Right ventricle myocardium inferior (tissue), 1 donor: ENCODE results near the gene SUPT4H1. TPM values are rescaled to one million over a fixed set of nuclear protein-coding genes. Genes with fewer than 3 reads are reported as not detected.
"Not testable (repeated sequence)": the region's sequence is repeated elsewhere in the genome, so short reads cannot be mapped to it uniquely, and the experiment has no call there.

ENCODE experiments used
- ATAC-seq: fragments of 200-7000 bp; cut with Tn5 transposase; one replicate; pipeline ENCODE4 v1.9.1; 2020; ENCODE audit warnings: mild to moderate bottlenecking, moderate library complexity
- DNase-seq: peaks from one replicate; pipeline ENCODE4 v3.0.0; 2021; ENCODE audit errors: missing footprints
- intact Hi-C: fragments of 100-400 bp; cut with DNase I; formaldehyde crosslinking; loops from one replicate; pipeline ENCODE4 v1.11.0; 2022
- total RNA-seq: library from RNA; stranded (reverse); fragmentation: NEBNext Ultra II Directional; extraction: Animal tissue kit (Norgen Biotek cat#: 25700); gene quantifications from one replicate; pipeline ENCODE4 v1.2.1, GENCODE V29; 2021
- donor health status: DM: no; HTN: yes; CAD: no; lungs with severe emphysema.

SUPT4H1 gene
- total RNA-seq, 1 donor from 2014 or later: 58.2 TPM

DNA sequence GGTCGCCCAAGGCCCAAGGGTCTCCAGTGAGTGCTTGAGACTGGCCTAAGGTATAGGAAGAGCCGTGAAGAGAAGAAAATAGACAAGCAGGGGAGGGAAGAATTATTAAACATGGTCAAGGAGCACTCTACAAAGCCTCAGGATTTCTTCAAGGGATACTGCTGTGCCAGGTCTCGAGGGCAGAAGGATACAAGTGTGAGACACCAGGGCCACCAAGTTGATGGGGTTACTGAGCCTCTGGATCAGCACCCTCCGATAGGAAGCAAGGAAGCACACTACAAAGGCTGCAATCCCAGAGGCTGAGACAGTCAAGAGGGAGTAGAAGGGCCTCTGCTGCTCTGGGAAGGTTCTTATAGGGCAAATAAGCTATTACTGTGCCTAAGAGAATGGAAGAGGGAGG, 6.5 kb downstream of the SUPT4H1 start:
- DNase-seq (no peak), ATAC-seq (no peak)
- intact Hi-C loops: no loop called here

DNA sequence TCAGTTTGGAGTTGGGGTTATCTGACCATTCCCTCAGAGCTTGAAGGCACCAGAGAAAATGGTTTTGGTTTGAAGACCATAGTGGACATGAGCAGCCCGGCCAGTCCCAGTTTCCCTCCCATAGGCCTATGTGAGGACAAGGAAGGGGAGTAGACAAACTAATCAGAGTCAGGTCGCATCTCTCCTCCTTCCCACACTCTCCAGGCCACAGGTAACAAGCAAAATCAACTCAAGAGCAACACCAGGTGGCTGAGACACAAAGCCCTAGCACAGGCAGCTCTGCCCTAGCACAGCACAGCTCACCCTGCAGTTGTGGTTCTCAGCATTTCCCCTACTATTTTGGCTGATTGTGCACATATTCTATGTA, 7.2 kb downstream of the SUPT4H1 start:
- intact Hi-C loops: no loop called here
- no peak for ATAC-seq

DNA sequence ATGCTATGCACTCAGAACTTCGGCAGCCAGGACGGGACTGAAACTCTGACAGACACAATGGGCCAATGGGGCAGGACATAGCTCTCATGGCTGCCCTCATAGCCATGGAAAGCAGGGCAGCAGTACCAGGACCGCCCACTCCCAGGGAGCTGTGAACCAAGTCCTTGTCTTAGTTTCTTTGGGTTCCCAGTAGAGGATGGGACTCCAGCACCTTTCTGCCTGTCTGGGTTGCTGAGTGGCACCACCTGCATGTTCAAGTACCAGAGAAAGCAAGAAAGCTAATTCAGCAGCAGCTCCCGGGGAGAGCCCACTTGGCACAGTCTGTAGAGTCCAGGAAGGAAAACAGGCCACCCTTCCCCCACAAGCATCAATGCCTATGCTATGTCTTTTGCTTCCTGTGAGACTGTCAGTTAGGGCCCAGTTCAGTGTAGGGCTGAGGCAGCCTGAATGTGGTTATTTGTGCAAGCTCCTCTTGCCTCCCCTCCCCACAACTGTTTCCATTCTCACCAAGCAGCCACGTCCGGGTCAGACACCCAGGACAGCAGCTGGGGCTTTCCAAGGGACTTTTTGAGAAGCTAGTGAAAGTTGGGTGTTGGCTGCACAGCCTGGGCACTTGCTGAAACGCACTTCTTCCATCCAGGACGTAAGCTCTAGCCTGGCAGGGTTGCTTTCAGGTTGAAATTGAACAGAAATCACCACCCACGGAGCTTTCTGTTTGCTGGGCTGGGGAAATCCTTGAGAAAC, 7.8 kb downstream of the SUPT4H1 start:
- DNase-seq: no peak
- intact Hi-C loops: no loop called here
- ATAC-seq: peak; percentile 56

More for the DNA sequence above, 7.2 kb downstream of the SUPT4H1 start:
- no peak for DNase-seq

GRCh38 chr17:58343131-58343530, 8.9 kb downstream of the SUPT4H1 start:
- intact Hi-C loops: no loop called here
- DNase-seq (no peak), ATAC-seq (no peak)

- ATAC-seq (no peak), DNase-seq (no peak)
- intact Hi-C loops: no loop called here
These were observed 10.0 kb downstream of the SUPT4H1 start for GRCh38 chr17:58341861-58342475.

DNA sequence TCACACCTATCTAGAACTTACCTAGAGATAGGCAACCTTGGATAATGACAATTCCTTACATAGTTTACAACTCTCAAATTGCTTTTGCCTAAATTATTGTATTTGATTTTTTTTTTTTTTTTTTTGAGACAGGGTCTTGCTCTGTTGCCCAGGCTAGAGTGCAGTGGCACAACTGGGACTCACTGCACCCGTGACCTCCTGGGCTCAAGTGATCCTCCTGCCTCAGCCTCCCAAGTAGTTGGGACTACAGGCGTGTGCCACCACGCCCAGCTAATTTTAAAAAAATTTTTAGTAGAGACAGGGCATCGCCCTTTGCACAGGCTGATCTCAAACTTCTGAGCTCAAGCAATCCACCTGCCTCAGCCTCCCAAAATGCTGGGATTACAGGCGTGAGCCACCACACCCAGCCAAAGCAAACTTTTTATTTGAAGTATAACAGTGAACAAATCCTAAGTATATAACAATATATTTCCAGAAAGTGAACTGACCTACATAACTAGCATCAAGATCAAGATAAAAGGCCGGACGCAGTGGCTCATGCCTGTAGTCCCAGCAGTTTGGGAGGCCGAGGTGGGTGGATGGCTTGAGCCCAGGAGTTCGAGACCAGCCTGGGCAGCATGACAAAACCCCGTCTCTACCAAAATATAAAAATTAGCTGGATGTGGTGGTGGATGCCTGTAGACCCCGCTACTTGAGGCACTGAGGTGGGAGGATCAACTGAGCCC, 10.7 kb downstream of the SUPT4H1 start:
- intact Hi-C loops, DNase-seq, ATAC-seq: not testable (repeated sequence)

- no peak for DNase-seq
- intact Hi-C loops: no loop called here
- ATAC-seq: no peak
These were observed 11.6 kb downstream of the SUPT4H1 start for GRCh38 chr17:58340405-58340876.

DNA sequence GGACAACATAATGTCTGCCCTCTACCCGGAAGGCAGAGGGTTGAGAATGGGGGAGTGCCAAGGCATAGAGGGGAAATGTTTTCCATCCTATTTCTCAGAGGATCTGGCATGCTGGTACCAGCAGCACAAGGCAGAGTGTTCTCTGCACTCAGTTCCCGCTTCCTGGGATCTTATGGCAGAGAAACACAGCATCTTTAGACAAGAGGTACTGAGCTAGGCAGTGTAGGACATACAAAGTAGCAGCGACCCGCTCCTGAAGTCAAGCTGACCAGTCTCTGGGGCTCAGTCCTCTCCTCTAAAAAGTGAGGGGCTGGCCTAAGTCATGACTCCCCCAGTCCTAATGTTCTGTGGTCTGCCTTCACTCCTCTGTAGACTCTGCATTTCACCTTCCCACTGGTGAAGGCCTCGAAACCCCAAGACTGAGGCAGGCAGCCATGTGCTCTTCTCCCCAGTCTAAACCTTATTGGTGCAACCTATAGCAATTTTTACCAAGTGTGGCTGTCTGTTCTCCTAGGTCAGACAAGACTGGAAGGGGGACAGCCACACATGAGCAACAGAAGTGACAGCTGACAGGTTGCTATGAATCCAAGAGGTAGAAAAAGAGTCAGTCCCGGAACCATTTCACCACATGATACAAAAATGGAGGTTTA, 12.1 kb downstream of the SUPT4H1 start:
- peak; percentile 4 for DNase-seq

GRCh38 chr17:58338841-58339754, 12.9 kb downstream of the SUPT4H1 start:
- intact Hi-C loops: no loop called here
- DNase-seq (peak; percentile 78), ATAC-seq (peak; percentile 58)

More for the DNA sequence above, 12.1 kb downstream of the SUPT4H1 start:
- ATAC-seq: no peak
- intact Hi-C loops: no loop called here

DNA sequence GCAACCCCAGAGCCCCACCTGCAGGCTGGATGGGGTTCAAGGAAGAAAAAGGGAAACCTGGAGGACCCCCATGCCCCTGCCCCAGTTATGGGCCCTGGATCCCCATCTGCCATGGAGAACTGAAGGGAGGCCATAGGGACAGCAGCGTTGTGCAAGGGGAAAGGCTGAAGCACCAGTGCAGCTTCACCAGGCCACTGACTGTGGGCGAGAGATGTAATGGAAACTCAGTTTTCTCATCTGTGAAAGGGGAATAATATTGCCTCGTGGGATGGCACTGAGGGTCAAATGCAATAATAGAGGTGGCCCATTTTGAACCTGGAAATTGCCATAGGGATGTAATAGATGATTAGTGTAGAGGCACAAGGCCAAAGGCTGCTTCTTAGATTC, 13.6 kb downstream of the SUPT4H1 start:
- intact Hi-C loops: no loop called here
- DNase-seq: no peak
- ATAC-seq: no peak

- ATAC-seq (peak; percentile 86), DNase-seq (peak; percentile 94)
- intact Hi-C loops: no loop called here
These were observed 14.2 kb downstream of the SUPT4H1 start for GRCh38 chr17:58337600-58338453.

GRCh38 chr17:58337210-58337599, 14.8 kb downstream of the SUPT4H1 start:
- ATAC-seq (no peak), DNase-seq (no peak)
- intact Hi-C loops: no loop called here

GRCh38 chr17:58336456-58337209, 15.4 kb downstream of the SUPT4H1 start:
- intact Hi-C loops: no loop called here
- DNase-seq (no peak), ATAC-seq (peak; percentile 14)

DNA sequence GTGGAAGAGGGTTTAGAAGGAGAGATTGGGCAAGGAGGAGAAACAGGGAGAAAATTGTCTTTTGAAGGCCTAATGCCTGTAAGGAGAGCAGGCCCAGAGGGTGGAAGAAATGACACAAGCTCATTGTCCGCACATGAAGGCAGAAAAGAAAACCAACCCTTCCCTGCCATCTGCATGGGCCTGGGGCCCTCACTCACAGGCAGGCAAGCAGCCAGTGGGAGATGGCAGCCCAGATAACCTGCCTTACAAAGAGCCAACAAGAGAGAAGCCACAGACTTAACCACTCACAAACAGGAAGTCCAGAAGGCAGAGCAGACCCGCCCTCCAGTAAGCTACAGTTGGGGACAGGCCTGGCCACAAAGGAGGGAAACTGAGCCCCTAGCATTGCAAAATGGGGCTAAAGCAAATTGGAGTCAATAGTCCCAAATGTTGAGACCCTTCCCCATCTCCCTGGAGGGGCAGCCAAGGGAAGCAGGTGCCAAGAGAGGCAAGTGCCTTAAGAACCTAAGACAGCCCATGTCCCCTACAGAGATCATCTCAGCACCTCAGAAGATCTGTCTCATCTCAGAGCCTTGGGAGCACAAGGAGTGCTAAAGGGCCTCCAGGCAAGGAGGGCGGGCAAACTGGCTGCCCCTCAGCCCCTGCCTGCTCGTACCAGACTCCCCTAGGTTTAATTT, 16.1 kb downstream of the SUPT4H1 start:
- ATAC-seq (no peak), DNase-seq (no peak)
- intact Hi-C loops: no loop called here

- intact Hi-C loops: no loop called here
- no peak for ATAC-seq
- DNase-seq: no peak
These were observed 16.8 kb downstream of the SUPT4H1 start for GRCh38 chr17:58335061-58335731.

DNA sequence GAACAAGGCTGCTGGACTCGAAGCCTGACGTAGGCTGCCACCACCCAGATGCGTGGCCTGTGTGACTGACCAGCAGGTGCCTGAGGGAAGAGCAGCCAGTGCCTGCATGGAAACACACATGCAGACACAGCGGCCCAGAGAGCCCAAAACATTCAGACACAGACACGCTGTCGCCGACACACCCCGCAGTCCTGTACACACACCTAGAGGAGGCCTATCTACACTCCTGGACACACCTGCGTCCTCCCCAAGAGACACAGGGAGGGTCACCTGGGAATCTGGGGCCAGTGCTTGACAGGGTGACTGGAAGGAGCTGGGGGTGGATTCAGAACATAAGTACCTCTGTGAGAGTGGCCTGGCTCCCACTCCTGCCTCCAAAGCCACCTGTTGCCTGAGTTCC, 17.3 kb downstream of the SUPT4H1 start:
- intact Hi-C loops: no loop called here
- no peak for ATAC-seq
- DNase-seq: no peak
